ENCODE data around the gene HSPA6.

HSPA6 gene

GRCh38 chr1:161491472-161491871 lies 32.9 kb upstream of the HSPA6 start:
- no peak overlapping the region for H3K9ac ChIP-seq (ENCODE audit: low read depth in 1 of 2, low read length in 2 of 2)
- no peak overlapping the region for H3K4me3 ChIP-seq (ENCODE audit: low read depth in 1 of 2, low read length in 2 of 2)
- no peaks in the 10 kb centered on the region for H3K9me3 ChIP-seq (ENCODE audit: control insufficient read depth in 1 of 2, low read length in 2 of 2)
- no peaks in the 10 kb centered on the region for H3K36me3 ChIP-seq (ENCODE audit: control insufficient read depth in 1 of 2, insufficient read depth in 2 of 2, low read length in 2 of 2)
- no peaks in the 10 kb centered on the region for H3K4me1 ChIP-seq (ENCODE audit: control insufficient read depth in 1 of 2, insufficient read depth in 2 of 2, low read length in 2 of 2)
- peaks cover 11 to 26% of the 10 kb centered on the region in 2 donors for H3K27me3 ChIP-seq (ENCODE audit: control insufficient read depth in 1 of 2, insufficient read depth in 2 of 2, low read length in 2 of 2)
- H3K27ac ChIP-seq (ENCODE audit: low read depth, low read length) = no peak overlapping the region

DNA sequence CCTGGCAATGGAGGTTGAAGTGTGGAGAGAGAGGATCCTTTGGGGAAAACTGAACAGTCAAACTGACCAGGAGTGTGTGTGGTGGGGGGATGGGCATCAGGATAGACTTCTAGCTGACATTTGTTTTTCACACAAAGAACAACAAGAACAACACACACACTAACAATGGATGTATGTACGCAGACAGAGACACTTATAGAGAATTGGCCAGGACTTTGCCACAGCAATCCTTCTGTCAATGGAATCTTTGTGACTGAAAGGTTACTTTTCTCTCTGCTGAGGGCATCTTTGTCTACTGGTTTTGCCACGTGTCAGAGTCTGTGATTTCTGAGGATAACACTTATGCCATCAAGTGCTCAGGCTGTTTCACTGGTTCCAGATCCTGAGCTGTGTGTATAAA lies 31.5 kb upstream of the HSPA6 start:
- Histone ChIP-seq H3K4me1 (ENCODE audit: control insufficient read depth in 1 of 2, insufficient read depth in 2 of 2, low read length in 2 of 2) (no peaks in the 10 kb centered on the region), H3K36me3 (ENCODE audit: control insufficient read depth in 1 of 2, insufficient read depth in 2 of 2, low read length in 2 of 2) (no peaks in the 10 kb centered on the region), H3K27me3 (ENCODE audit: control insufficient read depth in 1 of 2, insufficient read depth in 2 of 2, low read length in 2 of 2) (peaks cover 11 to 26% of the 10 kb centered on the region in 2 donors)

GRCh38 chr1:161494091-161494735 lies 30.1 kb upstream of the HSPA6 start:
- Histone ChIP-seq H3K36me3 (ENCODE audit: control insufficient read depth in 1 of 2, insufficient read depth in 2 of 2, low read length in 2 of 2) (no peaks in the 10 kb centered on the region), H3K9ac (ENCODE audit: low read depth in 1 of 2, low read length in 2 of 2) (no peak overlapping the region), H3K4me1 (ENCODE audit: control insufficient read depth in 1 of 2, insufficient read depth in 2 of 2, low read length in 2 of 2) (no peaks in the 10 kb centered on the region), H3K9me3 (ENCODE audit: control insufficient read depth in 1 of 2, low read length in 2 of 2) (no peaks in the 10 kb centered on the region), H3K4me3 (ENCODE audit: low read depth in 1 of 2, low read length in 2 of 2) (no peak overlapping the region), H3K27ac (ENCODE audit: low read depth, low read length) (no peak overlapping the region), H3K27me3 (ENCODE audit: control insufficient read depth in 1 of 2, insufficient read depth in 2 of 2, low read length in 2 of 2) (peaks cover 7 to 24% of the 10 kb centered on the region in 2 donors)

More for the DNA sequence above, 31.5 kb upstream of the HSPA6 start:
- H3K27ac ChIP-seq (ENCODE audit: low read depth, low read length) = no peak overlapping the region
- H3K9ac ChIP-seq (ENCODE audit: low read depth in 1 of 2, low read length in 2 of 2) = no peak overlapping the region
- no peak overlapping the region for H3K4me3 ChIP-seq (ENCODE audit: low read depth in 1 of 2, low read length in 2 of 2)
- no peaks in the 10 kb centered on the region for H3K9me3 ChIP-seq (ENCODE audit: control insufficient read depth in 1 of 2, low read length in 2 of 2)

GRCh38 chr1:161495490-161495889 lies 28.9 kb upstream of the HSPA6 start:
- Histone ChIP-seq H3K9ac (ENCODE audit: low read depth in 1 of 2, low read length in 2 of 2) (no peak overlapping the region), H3K27me3 (ENCODE audit: control insufficient read depth in 1 of 2, insufficient read depth in 2 of 2, low read length in 2 of 2) (peaks cover 7 to 19% of the 10 kb centered on the region in 2 donors), H3K4me3 (ENCODE audit: low read depth in 1 of 2, low read length in 2 of 2) (no peak overlapping the region), H3K4me1 (ENCODE audit: control insufficient read depth in 1 of 2, insufficient read depth in 2 of 2, low read length in 2 of 2) (no peaks in the 10 kb centered on the region), H3K36me3 (ENCODE audit: control insufficient read depth in 1 of 2, insufficient read depth in 2 of 2, low read length in 2 of 2) (no peaks in the 10 kb centered on the region), H3K9me3 (ENCODE audit: control insufficient read depth in 1 of 2, low read length in 2 of 2) (no peaks in the 10 kb centered on the region), H3K27ac (ENCODE audit: low read depth, low read length) (no peak overlapping the region)

DNA sequence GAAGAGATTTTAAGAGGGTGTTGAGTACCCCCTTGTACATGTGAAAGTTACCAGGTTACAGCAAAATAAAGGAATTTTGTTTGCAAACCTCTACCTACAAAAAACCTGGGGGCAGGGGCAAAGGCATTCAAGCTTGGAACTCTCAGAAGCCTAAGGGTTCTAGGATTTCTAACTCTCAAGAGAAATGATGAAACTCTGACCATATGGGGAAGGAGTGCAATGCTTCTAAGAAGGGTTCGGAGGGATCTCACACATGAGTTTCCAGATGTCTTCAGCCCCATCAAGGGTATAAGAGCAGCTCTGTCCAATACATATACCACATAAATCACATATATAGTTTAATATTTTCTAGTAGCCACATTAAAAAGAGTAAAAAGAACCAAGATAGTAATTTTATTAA lies 26.4 kb upstream of the HSPA6 start:
- Histone ChIP-seq H3K27me3 (ENCODE audit: control insufficient read depth in 1 of 2, insufficient read depth in 2 of 2, low read length in 2 of 2) (peaks cover 0 to 5% of the 10 kb centered on the region in 2 donors), H3K27ac (ENCODE audit: low read depth, low read length) (no peak overlapping the region), H3K4me3 (ENCODE audit: low read depth in 1 of 2, low read length in 2 of 2) (no peak overlapping the region), H3K9me3 (ENCODE audit: control insufficient read depth in 1 of 2, low read length in 2 of 2) (no peaks in the 10 kb centered on the region), H3K4me1 (ENCODE audit: control insufficient read depth in 1 of 2, insufficient read depth in 2 of 2, low read length in 2 of 2) (no peaks in the 10 kb centered on the region), H3K9ac (ENCODE audit: low read depth in 1 of 2, low read length in 2 of 2) (no peak overlapping the region), H3K36me3 (ENCODE audit: control insufficient read depth in 1 of 2, insufficient read depth in 2 of 2, low read length in 2 of 2) (no peaks in the 10 kb centered on the region)

DNA sequence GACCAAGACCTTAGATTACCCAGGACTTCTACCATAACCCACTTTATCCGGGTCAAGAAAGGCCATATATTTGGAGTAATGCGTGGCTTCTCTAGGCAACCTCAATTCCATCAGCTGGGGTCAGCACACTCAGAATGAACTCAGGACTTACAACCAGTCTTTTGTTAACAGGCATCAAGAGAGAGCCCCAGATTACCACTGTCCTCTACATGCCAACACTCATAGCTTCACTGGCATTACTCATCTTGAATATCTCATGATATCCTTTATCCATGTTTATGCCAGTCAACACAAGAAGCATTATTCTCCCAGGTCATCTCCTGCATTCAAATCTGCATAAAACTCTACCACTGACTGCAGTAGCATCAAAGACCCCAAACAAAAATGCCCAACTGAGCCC lies 25.7 kb upstream of the HSPA6 start:
- H3K4me1 ChIP-seq (ENCODE audit: control insufficient read depth in 1 of 2, insufficient read depth in 2 of 2, low read length in 2 of 2) = no peaks in the 10 kb centered on the region
- no peaks in the 10 kb centered on the region for H3K36me3 ChIP-seq (ENCODE audit: control insufficient read depth in 1 of 2, insufficient read depth in 2 of 2, low read length in 2 of 2)
- H3K27ac ChIP-seq (ENCODE audit: low read depth, low read length) = no peak overlapping the region
- H3K4me3 ChIP-seq (ENCODE audit: low read depth in 1 of 2, low read length in 2 of 2) = no peak overlapping the region
- no peaks in the 10 kb centered on the region for H3K9me3 ChIP-seq (ENCODE audit: control insufficient read depth in 1 of 2, low read length in 2 of 2)
- peaks cover 0 to 3% of the 10 kb centered on the region in 2 donors for H3K27me3 ChIP-seq (ENCODE audit: control insufficient read depth in 1 of 2, insufficient read depth in 2 of 2, low read length in 2 of 2)
- no peak overlapping the region for H3K9ac ChIP-seq (ENCODE audit: low read depth in 1 of 2, low read length in 2 of 2)

GRCh38 chr1:161499099-161500039 lies 25.0 kb upstream of the HSPA6 start:
- Histone ChIP-seq H3K4me3 (ENCODE audit: low read depth in 1 of 2, low read length in 2 of 2) (no peak overlapping the region), H3K9me3 (ENCODE audit: control insufficient read depth in 1 of 2, low read length in 2 of 2) (no peaks in the 10 kb centered on the region), H3K27me3 (ENCODE audit: control insufficient read depth in 1 of 2, insufficient read depth in 2 of 2, low read length in 2 of 2) (peaks cover 0 to 5% of the 10 kb centered on the region in 2 donors), H3K9ac (ENCODE audit: low read depth in 1 of 2, low read length in 2 of 2) (no peak overlapping the region), H3K36me3 (ENCODE audit: control insufficient read depth in 1 of 2, insufficient read depth in 2 of 2, low read length in 2 of 2) (no peaks in the 10 kb centered on the region), H3K4me1 (ENCODE audit: control insufficient read depth in 1 of 2, insufficient read depth in 2 of 2, low read length in 2 of 2) (no peaks in the 10 kb centered on the region), H3K27ac (ENCODE audit: low read depth, low read length) (no peak overlapping the region)

- Histone ChIP-seq H3K4me3 (ENCODE audit: low read depth in 1 of 2, low read length in 2 of 2) (no peak overlapping the region), H3K4me1 (ENCODE audit: control insufficient read depth in 1 of 2, insufficient read depth in 2 of 2, low read length in 2 of 2) (no peaks in the 10 kb centered on the region), H3K27ac (ENCODE audit: low read depth, low read length) (no peak overlapping the region), H3K9me3 (ENCODE audit: control insufficient read depth in 1 of 2, low read length in 2 of 2) (no peaks in the 10 kb centered on the region), H3K9ac (ENCODE audit: low read depth in 1 of 2, low read length in 2 of 2) (no peak overlapping the region), H3K36me3 (ENCODE audit: control insufficient read depth in 1 of 2, insufficient read depth in 2 of 2, low read length in 2 of 2) (no peaks in the 10 kb centered on the region), H3K27me3 (ENCODE audit: control insufficient read depth in 1 of 2, insufficient read depth in 2 of 2, low read length in 2 of 2) (peaks cover 0 to 5% of the 10 kb centered on the region in 2 donors)
Measured at GRCh38 chr1:161501234-161501633, 23.1 kb upstream of the HSPA6 start.

DNA sequence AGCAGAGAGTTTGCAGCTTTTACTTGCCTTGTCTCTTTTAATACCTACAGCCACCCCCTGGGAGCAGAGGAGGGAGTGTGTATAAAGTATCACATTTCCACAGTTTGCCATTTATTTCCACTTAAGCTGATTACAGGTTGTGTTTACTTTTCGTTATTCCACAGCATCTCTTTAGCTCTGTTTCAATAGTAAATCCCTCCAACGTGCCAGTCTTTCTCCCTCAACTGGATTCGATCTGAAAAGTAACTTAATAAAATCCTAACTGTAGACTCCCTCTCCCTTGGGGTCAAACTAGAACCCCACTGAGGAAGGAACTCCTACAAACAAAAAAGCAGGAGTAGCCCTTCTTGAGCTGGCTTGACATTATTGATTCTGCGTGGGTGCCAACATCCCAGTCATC lies 22.2 kb upstream of the HSPA6 start:
- Histone ChIP-seq H3K4me3 (ENCODE audit: low read depth in 1 of 2, low read length in 2 of 2) (no peak overlapping the region), H3K27ac (ENCODE audit: low read depth, low read length) (no peak overlapping the region), H3K9ac (ENCODE audit: low read depth in 1 of 2, low read length in 2 of 2) (no peak overlapping the region), H3K4me1 (ENCODE audit: control insufficient read depth in 1 of 2, insufficient read depth in 2 of 2, low read length in 2 of 2) (no peaks in the 10 kb centered on the region), H3K36me3 (ENCODE audit: control insufficient read depth in 1 of 2, insufficient read depth in 2 of 2, low read length in 2 of 2) (no peaks in the 10 kb centered on the region), H3K9me3 (ENCODE audit: control insufficient read depth in 1 of 2, low read length in 2 of 2) (no peaks in the 10 kb centered on the region), H3K27me3 (ENCODE audit: control insufficient read depth in 1 of 2, insufficient read depth in 2 of 2, low read length in 2 of 2) (peaks cover 0 to 9% of the 10 kb centered on the region in 2 donors)

- Histone ChIP-seq H3K4me1 (ENCODE audit: control insufficient read depth in 1 of 2, insufficient read depth in 2 of 2, low read length in 2 of 2) (no peaks in the 10 kb centered on the region), H3K9me3 (ENCODE audit: control insufficient read depth in 1 of 2, low read length in 2 of 2) (no peaks in the 10 kb centered on the region), H3K9ac (ENCODE audit: low read depth in 1 of 2, low read length in 2 of 2) (no peak overlapping the region), H3K27me3 (ENCODE audit: control insufficient read depth in 1 of 2, insufficient read depth in 2 of 2, low read length in 2 of 2) (peaks cover 0 to 9% of the 10 kb centered on the region in 2 donors), H3K27ac (ENCODE audit: low read depth, low read length) (no peak overlapping the region), H3K36me3 (ENCODE audit: control insufficient read depth in 1 of 2, insufficient read depth in 2 of 2, low read length in 2 of 2) (no peaks in the 10 kb centered on the region), H3K4me3 (ENCODE audit: low read depth in 1 of 2, low read length in 2 of 2) (no peak overlapping the region)
Measured at GRCh38 chr1:161502641-161503393, 21.5 kb upstream of the HSPA6 start.
